OCI-LY3 (cell line): Measurements from ENCODE around the gene NPHP4.

ENCODE experiments used
- CTCF ChIP-seq: fragments of 200-600, 300-600 bp; sonication (generic); IDR thresholded peaks from 2 replicates; pipeline ENCODE4 v1.5.1; 2014; ENCODE audit warnings: antibody characterized with exemption, low read length, low read depth
- EZH2phosphoT487 ChIP-seq: fragments of 200-600 bp; shearing (Covaris generic); IDR thresholded peaks from 2 replicates; pipeline ENCODE4 v1.6.1; 2018; ENCODE audit warnings: antibody characterized with exemption, mixed run types, low read depth

GRCh38 chr1:5889901-5890300, 102.3 kb downstream of the NPHP4 start:
- TF ChIP-seq CTCF, result no peak
- no peak for TF ChIP-seq EZH2phosphoT487
